ENCODE measurements around the gene DOCK3.

DNA sequence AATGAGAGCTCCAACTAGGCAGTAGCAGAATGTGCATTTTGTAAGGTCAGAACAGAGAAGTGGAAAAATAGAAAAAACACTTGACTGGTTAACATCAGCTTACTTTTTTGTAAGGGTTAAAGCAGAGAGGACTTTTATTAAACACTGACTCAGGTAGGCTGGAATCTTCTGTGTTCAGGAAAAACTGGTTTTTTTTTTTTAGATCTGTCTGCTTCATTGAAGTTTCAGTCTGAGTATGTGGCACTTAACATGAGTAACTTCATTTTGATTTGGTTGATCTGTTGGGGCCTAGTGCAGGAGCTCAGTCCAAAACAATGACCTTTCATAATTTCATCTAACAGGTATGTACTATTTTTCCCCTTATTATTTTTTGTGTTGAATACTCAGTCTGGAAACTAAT is 141.1 kb downstream of the DOCK3 start:
- TF ChIP-seq BHLHE40 (IDR thresholded peaks at IDR 0.05; ENCODE audit: low read depth, low read length) (no peak), POLR2AphosphoS2 (conservative IDR thresholded peaks at IDR 0.05; ENCODE audit: low read length) (no peak), CTCF (IDR thresholded peaks at IDR 0.05) (no peak), POLR2A (IDR thresholded peaks at IDR 0.05; ENCODE audit: low read length) (no peak), EHMT2 (IDR thresholded peaks at IDR 0.05; ENCODE audit: low read depth) (no peak), CHD2 (IDR thresholded peaks at IDR 0.05; ENCODE audit: low read length, partially characterized antibody) (no peak), RAD21 (conservative IDR thresholded peaks at IDR 0.05 in 1 of 2, IDR thresholded peaks at IDR 0.05 in 1 of 2) (no peak)
- TF ChIP-seq, protein P1, sequence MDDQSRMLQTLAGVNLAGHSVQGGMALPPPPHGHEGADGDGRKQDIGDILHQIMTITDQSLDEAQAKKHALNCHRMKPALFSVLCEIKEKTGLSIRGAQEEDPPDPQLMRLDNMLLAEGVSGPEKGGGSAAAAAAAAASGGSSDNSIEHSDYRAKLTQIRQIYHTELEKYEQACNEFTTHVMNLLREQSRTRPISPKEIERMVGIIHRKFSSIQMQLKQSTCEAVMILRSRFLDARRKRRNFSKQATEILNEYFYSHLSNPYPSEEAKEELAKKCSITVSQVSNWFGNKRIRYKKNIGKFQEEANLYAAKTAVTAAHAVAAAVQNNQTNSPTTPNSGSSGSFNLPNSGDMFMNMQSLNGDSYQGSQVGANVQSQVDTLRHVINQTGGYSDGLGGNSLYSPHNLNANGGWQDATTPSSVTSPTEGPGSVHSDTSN (IDR thresholded peaks at IDR 0.05): no peak
- TF ChIP-seq, protein P2, sequence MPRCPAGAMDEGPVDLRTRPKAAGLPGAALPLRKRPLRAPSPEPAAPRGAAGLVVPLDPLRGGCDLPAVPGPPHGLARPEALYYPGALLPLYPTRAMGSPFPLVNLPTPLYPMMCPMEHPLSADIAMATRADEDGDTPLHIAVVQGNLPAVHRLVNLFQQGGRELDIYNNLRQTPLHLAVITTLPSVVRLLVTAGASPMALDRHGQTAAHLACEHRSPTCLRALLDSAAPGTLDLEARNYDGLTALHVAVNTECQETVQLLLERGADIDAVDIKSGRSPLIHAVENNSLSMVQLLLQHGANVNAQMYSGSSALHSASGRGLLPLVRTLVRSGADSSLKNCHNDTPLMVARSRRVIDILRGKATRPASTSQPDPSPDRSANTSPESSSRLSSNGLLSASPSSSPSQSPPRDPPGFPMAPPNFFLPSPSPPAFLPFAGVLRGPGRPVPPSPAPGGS (IDR thresholded peaks at IDR 0.05): no peak

Measured in A549 (cell line).